HUDEP-2 (cell line): ENCODE measurements around the gene THY1.
"Not testable (repeated sequence)": the region's sequence is repeated elsewhere in the genome, so short reads cannot be mapped to it uniquely, and the experiment has no call there.

ENCODE experiments used
- DNase-seq, 76 experiments: peaks; one replicate each; lab custom pipeline; 2025; ENCODE audit not compliant: unreplicated experiment in 76 of 76; lab: John Stamatoyannopoulos, UW

THY1 gene

DNA sequence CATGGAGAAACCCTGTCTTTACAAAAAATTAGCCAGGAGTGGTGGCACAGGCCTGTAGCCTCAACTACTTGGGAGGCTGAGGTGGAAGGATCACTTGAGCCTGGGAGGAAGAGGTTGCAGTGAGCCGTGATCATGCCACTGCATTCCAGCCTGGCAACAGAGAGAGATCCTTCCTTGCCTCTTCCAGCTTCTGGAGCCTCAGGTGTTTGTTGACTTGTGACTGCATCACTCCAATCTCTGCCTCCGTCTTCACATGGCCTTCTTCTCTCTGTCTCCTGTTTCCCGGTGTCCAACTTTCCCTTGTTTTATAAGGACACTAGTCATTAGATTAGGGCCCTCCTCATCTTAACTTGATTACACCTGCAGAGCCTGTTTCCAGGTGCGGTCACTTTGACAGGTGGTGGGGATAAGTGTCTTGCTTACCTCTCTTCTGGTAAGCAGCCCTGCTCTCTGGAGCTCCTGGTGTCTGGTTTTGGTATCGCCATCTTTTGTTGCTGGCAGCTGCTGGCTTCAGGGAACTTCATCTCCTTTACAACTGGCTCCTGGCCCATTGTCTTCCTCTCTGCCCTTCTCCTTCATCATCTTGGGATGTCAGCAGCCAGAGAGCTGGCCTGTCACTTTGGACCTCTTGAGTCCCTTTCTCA is 33.2 kb downstream of the THY1 start:
- DNase-seq: peak in 6 of 76 experiments; percentile 9 to 23 (median 16)

DNA sequence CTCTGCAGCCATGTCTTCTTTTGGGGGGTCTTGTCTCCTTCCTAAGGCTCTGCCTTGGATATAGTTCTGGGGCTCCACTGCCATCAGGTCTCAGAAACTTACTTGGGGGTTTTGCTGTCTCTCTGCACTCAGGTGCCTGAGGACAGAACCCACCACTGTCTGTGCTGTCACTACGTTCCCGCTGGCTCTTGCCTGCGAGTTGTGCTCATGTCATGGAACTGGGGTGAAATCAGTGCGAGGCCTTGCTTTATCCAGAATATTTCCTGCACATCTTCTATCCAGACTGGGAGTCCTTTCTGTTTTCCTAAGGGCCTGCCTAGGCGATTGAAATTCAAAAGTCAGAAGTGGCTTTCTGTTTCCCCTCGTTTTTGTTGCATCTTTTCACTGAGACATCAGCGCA is 34.9 kb downstream of the THY1 start:
- no peak for DNase-seq

DNA sequence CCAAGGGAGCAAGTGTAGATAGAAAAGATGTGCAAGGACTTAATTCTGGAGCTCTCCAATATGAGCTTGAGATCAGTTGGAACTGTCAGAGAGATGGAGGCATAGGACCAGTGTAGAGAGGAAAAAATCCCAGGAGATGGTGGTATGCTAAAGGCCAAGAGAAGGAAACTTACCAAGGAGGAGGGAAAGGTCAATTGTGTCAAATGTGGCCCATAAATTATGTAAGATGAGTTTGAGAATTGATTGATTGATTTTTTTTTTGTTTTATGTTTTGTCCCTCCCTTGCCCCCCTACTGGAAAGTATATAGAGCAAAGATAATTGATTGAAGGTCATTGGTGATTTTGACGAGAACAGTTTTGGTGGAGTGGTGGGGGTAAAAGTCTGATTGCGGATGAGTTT is 38.6 kb downstream of the THY1 start:
- no peak for DNase-seq

DNA sequence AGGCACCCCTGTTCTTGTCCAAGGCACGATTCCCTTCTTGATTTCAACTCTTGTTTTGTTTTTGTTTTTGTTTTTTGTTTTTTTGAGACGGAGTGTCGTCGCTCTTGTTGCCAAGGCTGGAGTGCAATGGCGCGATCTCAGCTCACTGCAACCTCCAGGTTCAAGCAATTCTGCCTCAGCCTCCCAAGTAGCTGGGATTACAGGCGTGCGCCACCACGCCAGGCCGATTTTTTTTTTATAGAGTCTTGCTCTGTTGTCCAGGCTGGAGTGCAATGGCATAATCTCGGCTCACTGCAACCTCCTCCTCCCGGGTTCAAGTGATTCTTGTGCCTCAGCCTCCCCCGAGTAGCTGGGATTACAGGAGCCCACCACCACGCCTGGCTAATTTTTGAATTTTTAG is 40.5 kb downstream of the THY1 start:
- not testable (repeated sequence) for DNase-seq

DNA sequence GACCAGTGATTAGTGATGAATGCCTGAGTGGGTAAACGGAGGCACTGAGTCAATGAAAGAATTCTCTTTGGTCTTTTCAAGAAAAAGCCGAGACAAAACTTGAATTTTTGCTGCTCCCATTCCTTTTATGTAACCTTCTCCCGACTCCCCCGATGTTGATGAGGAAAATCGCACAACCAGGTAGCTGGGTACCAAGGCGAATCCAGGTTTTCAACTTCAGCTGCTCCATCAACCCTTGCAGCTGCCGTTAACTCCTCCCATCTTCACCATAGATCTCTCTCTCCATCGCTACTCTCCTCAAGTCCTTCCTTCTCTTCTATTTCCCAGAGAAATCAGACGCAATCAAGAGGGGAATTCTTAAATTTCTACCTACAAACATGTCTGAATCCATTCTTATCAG is 40.9 kb downstream of the THY1 start:
- no peak for DNase-seq

DNA sequence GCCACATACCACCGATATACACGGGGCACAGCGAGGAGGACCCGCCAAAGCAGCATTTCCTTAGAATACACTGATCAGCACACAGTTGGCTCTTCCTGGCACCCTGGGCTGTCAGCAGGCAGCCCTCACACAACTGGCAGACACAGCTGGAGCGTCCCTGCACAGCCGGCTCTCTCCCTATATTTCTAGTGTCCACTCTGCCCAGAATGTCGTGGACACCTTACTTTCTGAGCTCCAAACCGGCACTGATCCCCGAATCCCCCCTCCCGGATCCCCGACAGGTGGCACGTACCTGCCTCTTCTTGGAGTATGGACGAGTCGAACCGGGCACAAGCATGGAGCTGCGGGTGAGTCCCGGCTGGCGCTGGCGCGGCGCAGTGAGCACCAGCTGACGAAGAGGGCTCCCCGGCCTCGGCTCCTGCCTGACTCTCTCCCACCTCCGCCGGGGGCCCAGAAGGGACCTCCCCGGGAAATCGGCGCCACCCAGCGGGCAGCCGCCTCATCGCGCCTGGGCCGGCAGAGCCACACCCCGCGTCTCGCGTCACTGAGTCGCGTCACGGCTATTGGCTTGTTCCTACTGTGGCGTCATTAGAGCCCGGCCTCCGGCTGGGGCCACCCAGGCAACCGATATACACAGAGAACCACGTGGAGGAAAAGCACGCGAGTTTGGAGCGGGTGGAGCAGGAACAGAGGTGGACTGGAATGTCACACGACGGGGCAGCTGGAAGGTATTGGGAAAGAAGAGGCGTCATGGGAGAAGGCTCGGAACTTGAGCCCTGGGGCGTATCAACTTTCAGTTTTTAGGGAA is 41.6 kb downstream of the THY1 start, which contains the start of gene USP2:
TSS of gene USP2 (minus strand) at position 510 of the 808 bp plus-strand sequence. CDS start 8,210 bp downstream, outside the sequence.
- DNase-seq: peak in 74 of 76 experiments; percentile 34 to 95 (median 87)

DNA sequence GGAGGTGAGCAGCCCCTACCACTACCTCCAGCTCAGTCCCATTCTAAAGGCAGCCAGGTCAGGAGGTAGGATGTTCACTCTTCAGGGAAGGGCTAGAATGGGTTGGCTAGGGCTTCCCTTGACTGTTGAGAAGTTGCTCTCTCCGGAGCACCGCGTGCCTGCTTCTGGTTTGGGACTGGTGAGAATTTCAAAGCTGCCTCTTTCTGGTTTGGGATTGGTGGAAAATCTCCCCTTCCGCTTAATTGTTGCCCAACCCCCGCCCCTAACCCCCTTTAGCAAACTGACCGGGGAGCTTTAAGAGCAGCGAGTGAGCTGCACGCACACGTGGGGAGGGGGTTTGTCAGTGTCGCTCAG is 42.2 kb downstream of the THY1 start:
- DNase-seq: no peak

DNA sequence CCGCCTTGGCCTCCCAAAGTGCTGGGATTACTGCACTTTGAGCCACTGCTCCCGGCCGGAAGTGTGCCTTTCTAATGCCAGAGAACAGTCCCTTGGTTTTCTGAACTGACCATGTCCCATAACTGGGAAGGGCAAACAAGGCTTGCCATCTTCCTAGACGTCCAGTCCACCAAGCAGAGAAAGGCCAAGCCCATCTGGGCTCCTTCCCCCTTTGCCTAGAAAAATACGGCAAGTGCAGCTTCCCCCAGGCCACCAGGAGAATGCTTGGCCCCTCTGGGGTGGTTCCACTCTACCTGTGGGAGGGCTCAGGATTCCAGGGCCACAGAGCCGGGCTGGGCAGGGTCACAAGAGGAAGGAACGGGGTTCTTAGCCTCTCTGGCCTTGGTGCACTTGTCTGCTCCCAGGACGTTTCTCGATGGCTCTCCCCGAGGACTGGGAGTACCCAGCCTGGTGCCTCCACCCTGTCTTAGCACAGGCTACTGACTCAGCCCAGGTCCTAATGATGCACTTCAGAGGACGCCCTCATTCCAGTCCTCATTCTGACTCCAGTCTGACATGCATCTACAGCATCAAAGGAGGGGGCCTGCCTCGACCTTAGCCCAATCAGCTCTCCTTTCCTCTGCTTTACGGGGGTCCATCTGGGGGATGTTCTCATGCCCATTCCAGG is 42.7 kb downstream of the THY1 start:
- no peak for DNase-seq

DNA sequence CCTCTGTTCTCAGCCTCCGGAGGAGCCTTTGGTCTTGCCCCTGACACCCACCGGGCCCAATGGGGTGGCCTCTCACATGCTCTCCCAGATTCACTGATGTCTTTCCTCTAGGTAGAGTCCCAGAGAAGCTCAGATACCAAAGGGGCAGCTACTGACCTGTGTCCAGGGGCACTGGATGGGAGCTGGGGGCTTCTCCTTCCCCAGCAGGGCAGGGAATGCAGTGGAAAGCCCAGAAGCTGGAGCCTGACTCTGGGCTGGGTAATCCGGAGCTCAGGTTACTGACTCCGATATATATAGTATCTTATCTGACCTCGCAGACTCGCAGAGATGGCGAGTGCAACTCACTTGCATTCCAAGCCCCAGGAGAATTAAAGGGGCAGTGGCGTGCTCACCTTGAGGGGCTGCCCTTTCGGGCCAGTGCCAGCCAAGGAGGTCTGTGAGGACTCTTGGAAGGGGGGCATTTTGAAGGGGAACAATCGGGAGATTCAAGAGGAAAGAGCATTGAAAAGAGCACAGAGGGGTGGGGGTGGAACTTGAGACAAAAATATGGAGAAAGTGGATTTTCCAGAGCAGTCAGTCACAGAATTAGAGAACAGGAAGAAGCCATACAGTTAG is 44.0 kb downstream of the THY1 start:
- no peak for DNase-seq

DNA sequence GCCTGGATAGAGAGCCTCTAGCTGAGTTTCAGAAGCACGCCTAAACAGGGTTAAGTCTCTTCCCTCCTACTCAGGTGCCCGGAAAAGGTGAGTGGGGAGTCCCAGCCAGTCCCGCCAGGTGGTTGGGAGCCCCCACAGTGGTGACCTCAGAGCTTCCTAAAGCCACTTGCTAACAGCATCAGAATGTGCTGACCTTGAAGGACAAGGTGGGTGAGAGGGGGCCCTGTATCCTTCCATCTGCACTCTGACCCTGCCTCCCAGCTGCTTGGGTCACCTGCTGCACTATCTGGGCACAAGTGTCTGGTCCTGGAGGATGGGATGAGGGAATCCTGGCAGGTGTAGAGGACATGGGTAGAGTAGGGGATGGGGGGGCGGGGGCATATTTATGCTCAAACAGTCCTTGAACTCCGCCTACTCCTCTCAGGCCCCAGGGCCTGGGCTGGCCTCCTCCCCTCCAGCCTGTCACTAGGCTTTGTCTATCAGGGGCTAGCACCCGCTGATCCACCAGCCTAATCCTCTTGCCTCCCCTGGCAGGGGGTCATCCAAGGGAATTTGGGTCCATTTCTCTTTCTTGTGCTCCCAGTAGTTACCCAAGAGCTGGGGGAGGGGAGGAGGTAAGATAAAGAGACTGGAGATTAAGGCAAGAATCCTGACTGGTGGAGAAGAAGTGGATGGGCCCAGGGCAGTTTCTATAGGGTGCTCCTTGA is 44.9 kb downstream of the THY1 start:
- no peak for DNase-seq

DNA sequence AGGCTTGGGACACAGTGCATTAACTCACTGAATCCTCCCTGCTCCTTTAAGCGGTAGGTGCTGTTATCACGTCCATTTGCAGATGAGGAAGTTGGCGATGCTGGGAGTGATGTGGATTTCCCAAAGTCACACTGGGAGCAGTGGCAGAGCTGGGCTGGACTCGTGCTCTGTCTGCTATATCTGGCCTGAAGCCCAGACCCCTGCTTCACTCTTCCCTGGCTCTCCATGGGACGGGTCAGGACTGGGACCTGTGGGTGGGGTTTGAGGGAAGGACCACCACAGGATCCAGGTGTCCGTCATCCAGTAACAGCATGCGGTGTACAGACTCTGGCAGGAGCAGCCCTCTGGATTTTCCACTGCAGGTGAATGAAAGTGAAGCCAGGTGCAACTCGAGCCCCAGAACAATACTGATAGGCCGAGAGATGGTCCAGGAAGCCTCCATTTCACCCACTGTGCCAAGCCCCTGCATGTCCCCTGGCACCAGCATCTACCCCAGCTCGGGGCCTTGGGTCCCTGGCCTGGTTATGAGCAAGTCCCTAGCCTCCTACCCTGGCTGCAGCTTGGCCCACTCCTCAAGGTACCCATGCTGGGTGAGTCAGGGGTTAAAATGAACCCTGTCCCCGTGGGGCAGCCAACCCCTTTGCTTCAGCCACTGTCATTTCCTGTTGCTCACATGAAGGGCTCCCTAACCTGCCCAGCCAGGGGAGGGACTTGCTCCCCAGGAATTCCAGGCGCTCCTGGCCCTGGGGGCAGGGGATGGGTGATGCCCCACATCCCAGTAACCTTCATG is 45.7 kb downstream of the THY1 start:
- DNase-seq: no peak

DNA sequence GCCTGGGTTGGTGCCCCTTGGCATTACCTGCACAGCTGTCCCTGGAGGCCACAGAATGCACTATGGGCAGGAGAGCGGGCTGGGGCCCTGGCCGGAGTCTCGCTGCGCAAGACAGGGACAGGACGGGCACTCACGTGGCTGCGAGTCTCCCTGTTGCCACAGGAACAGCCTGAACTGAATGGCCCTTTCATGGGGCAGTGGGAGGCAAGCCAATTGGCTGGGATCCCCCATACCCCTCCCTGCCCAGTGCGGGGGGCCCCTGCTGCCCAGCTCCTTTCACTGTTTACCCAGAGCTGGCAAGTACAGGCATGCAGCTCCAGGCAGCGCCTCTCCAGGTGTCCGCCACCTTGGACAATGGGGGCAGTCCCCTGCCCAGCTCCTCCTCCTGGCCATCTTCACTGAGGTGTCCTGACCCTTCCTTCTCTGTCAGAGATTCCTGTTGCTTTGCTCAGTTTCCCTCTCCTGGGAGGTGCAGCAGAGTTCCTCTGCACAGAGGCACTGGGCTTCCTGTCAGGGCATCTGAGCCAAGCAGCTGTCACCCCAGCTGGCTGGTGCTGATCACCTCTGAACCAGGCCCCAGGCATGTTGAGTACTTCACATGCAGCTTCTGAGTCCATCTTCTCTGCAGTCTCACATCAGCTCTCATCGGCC is 46.6 kb downstream of the THY1 start:
- DNase-seq: peak in 1 of 76 experiments; percentile 9

DNA sequence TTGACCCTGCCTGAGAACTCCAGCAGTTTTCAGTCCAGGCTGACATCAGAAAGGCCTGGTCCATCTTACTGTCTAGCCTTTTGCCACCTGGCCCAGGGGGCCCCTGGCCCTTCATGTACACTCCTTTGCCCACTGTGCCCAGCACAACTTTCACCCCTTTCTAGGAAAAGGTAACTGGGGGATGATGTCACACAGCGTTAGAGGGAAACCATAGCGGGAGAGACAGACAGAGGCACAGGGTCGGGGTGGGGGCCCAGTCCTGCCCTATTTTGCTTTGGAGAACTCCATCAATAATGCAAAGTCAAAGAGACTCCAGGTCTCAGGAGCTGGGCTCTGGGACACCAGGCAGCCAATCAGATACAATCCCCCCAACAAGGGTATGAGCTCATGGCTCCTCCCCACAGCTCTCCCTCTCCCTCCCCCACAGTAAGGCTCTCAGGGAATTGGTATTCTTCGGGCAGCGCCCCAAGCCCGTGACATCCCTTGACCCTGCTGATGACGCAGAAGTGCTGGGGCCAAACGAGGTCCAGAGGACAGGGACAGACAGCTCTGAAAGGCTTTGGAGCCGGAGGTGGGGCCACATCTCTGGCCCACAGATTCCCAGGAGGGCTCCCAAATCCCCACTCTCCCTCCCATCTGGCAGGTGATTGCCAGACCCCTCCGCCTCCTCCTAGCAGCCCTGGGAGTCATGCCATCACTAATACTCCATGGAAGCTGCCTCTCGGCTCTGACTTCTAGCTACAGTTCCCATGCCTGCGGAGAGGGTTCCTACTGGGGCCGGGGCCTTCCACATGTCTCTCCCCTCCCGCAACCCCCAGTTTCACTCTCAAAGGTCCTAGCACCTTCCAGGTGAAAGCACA is 47.4 kb downstream of the THY1 start:
- no peak for DNase-seq

DNA sequence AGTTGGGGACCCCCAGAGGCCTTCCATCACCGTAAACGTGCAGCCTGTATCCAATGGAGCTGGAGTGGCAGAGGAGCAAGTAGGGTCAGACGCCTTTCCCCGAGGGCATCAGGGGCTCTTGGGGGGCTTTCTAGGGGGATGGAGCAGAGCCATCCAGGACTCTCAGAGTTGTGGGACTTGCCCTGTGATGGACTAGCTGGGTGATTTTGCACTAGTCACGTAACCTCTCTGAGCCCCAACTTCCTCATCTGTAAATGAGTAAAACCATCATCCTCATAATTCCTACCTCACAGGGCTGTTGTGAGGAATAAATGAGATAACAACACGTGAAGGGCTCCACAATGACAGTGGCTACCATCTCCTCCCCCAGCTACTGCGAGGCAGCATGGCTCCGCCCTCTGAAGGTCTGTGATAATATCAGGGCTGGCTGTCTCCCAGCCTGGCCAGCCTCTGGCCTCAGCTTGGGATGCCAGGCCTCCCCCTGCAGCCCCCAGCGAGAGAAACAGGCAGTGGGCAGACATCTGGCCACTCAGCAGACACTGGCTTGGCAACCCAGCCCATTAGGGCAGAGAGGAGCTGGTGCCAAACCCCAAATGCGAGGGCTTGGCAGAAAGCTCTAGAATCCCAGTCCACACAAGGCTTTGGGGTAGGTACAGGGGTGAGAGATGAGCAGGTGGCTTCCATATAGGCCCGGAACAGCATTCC is 48.2 kb downstream of the THY1 start:
- DNase-seq: peak in 50 of 76 experiments; percentile 9 to 66 (median 31)

DNA sequence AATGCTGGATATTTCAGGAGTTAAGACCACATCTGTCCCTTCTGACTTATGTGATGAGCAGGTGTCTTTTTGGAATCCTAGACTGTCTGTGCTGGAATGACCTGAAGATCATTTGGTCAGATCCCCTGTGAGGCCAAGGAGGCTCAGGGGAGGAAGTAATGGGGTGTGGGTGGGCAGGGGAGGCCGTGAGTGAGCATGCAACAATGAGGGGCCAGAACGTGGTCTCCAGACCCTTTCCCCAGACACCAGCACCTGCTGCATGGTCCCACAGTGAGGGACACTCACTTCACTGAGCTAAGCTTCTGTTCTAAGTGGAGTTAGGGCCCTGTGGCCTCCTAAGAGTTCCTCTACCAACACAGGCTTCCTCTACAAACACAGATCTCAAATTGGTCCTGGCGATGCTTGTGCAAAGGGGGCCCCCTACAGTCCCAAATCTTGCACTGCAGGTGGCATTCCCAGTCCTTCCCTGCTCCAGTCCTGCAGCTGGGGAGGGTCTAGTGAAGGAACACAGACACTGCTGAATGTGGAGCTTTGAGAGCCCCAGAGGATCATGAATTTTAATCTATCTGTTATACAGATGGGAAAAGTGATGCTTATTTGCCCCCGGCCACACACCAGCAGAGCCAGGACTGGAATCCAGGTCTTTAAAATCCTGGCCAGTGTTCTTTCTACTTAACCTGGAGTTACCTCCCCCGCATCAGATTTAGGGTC is 48.9 kb downstream of the THY1 start:
- peak in 21 of 76 experiments; percentile 3 to 37 (median 17) for DNase-seq

DNA sequence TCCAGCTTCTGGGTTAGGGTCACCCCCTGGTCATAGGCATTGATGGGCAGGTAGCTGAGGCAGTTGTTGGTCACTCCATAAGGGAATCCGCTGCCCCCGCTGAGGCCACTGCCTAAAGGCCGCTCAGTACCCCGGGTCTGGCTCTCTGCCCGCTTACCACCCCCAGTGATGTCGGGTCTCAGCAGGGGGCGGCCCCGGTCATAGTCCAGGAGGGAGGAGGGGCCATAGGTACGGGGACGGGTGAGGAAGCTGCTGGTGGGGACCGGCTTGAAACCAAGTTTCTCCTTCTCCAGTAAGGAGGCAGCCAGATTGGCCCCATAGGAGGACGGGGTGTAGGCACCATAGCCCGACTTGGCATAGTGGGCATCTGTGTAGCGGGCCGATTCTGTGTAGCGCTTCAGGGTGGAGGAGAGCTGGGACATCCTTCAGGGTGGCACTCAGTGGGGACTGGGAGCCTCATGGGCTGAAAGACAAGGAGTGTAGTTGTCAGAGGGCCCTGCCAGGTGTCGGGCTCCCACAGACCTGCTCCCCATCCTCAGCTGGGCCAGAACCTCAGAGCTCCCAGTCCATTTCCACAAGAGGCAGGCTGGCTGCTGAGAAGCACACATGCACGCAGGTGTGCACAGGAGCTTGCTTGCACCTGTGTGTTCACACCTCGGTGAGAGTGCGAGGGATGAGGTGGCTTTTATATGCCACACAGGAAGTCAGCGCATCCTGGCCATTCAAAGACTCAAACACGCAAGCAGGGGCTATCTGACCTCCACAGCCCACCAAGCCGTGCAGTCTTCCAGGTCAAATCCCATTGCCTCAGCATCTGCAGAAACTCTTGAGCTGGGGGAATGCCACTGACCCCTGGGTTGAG is 49.7 kb downstream of the THY1 start:
- no peak for DNase-seq
